NCI-H2171 (cell line): ENCODE data around the gene HSD11B1L.

Experiments used
- DNase-seq: peaks from one replicate; lab custom pipeline; 2025; lab: John Stamatoyannopoulos, UW

The HSD11B1L gene

GRCh38 chr19:5666921-5667610 is 13.8 kb upstream of the HSD11B1L start:
- DNase-seq = no peak

GRCh38 chr19:5667751-5668271 is 13.0 kb upstream of the HSD11B1L start:
- DNase-seq = no peak

GRCh38 chr19:5669212-5669611 is 11.6 kb upstream of the HSD11B1L start:
- DNase-seq = no peak

- no peak for DNase-seq
These were observed 9.2 kb upstream of the HSD11B1L start for GRCh38 chr19:5671600-5671999.

- DNase-seq = no peak
These were observed 7.9 kb upstream of the HSD11B1L start for GRCh38 chr19:5672708-5673459.

GRCh38 chr19:5673752-5674151 is 7.1 kb upstream of the HSD11B1L start:
- no peak for DNase-seq

- DNase-seq = no peak
These were observed 6.1 kb upstream of the HSD11B1L start for GRCh38 chr19:5674714-5675113.

GRCh38 chr19:5676105-5676771 is 4.6 kb upstream of the HSD11B1L start:
- no peak for DNase-seq

GRCh38 chr19:5676772-5677105 is 4.1 kb upstream of the HSD11B1L start:
- DNase-seq = no peak

GRCh38 chr19:5677136-5677535 is 3.7 kb upstream of the HSD11B1L start:
- no peak for DNase-seq

- DNase-seq = no peak
These were observed 3.2 kb upstream of the HSD11B1L start for GRCh38 chr19:5677580-5677979.

GRCh38 chr19:5678071-5678718 is 2.6 kb upstream of the HSD11B1L start:
- no peak for DNase-seq

- no peak for DNase-seq
These were observed 1.3 kb upstream of the HSD11B1L start for GRCh38 chr19:5679289-5680083.

GRCh38 chr19:5680084-5680436 is 767 bp upstream of the HSD11B1L start:
- no peak for DNase-seq

- DNase-seq = no peak
These were observed 722 bp downstream of the HSD11B1L start for GRCh38 chr19:5681391-5682106.

- no peak for DNase-seq
These were observed 1.3 kb downstream of the HSD11B1L start for GRCh38 chr19:5682107-5682482.

GRCh38 chr19:5683177-5683886 is 2.5 kb downstream of the HSD11B1L start:
- no peak for DNase-seq

- no peak for DNase-seq
These were observed 4.0 kb downstream of the HSD11B1L start for GRCh38 chr19:5684694-5685430.

GRCh38 chr19:5686326-5686646 is 5.5 kb downstream of the HSD11B1L start:
- DNase-seq = no peak
